Erythroblast (primary cell): ENCODE results near the gene MAMDC2.
"Not testable (repeated sequence)": the region's sequence is repeated elsewhere in the genome, so short reads cannot be mapped to it uniquely, and the experiment has no call there.

Experiments
- DNase-seq, 2 experiments: peaks; one replicate each; lab custom pipeline; 2025; lab: John Stamatoyannopoulos, UW
- GATA1 ChIP-seq: IDR thresholded peaks from 2 replicates; pipeline ENCODE4 v1.6.1; 2011; ENCODE audit warnings: low read depth, mild to moderate bottlenecking, control low read depth, low read length, moderate library complexity
- POLR2A ChIP-seq: IDR thresholded peaks from 2 replicates; pipeline ENCODE4 v1.6.1; 2011; ENCODE audit warnings: mild to moderate bottlenecking, low read length

Gene MAMDC2

GRCh38 chr9:70218767-70219166, 175.1 kb downstream of the MAMDC2 start:
- DNase-seq, result no peak
- TF ChIP-seq POLR2A (no peak), GATA1 (no peak)

DNA sequence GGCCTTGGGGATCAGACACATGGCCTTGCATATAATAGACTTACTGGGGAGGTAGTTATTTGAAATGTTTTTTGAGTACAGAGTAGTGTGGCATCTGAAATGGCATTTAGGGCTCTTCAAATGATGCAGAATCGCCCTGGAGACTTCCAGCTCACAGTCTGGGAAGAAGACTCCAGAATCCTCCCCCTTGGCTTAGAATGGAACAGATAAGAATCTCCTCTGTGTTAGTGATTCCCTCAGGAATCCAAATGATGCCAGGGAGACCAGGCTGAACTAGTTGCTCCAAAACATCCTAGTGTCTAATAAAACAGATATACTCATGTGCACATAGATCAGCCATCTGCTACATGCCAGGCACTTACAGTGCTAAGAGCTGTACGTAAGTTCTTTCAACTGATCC, 176.6 kb downstream of the MAMDC2 start:
- DNase-seq, result no peak
- no peak for TF ChIP-seq GATA1
- TF ChIP-seq POLR2A, result no peak

DNA sequence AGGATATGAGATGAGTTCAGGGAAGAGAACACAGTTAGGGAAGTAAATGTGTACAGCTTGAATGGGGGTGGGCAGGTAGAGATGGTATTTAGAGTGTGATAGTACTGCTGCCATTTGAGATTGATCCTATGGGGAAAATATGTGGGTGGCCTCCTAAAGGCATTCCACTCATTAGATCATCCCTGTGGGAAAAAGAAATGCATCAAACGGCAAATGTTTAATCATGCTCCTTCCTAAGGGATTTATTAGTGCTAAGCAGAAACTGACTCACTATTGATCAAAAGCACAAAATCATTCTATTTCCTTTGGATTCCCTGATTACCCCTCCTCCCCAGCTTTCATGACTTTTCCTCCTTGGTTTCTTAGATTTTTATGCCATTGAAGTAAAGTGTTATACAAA, 178.7 kb downstream of the MAMDC2 start:
- no peak for DNase-seq
- TF ChIP-seq GATA1 (no peak), POLR2A (no peak)

DNA sequence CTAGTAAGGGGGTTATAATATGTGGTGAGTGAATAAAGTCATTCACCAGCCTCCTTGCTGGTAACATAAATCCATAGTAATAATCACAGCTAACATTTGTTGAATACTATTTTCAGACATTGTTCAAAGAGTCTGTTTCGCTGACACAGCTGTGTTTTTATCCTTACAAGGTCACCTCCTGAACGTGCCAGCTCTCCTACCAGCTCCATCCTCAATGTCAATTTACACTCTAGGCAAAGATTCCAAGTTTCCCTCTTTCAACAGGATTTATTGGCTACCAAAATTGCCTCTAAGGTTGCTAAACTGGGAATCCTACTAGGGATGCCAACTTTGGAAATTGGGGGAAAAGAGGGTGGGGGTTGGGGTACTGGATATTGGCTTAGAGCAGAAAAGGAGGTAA, 184.5 kb downstream of the MAMDC2 start:
- TF ChIP-seq GATA1, result no peak
- no peak for DNase-seq

- no peak for DNase-seq
- TF ChIP-seq GATA1, result no peak
- no peak for TF ChIP-seq POLR2A
Measured at GRCh38 chr9:70228611-70229010, 185.0 kb downstream of the MAMDC2 start.

GRCh38 chr9:70229026-70229425, 185.4 kb downstream of the MAMDC2 start:
- no peak for TF ChIP-seq POLR2A
- TF ChIP-seq GATA1, result no peak
- DNase-seq, result no peak

GRCh38 chr9:70229579-70229978, 185.9 kb downstream of the MAMDC2 start:
- TF ChIP-seq GATA1 (no peak), POLR2A (no peak)
- DNase-seq, result peak in 1 of 2 experiments; percentile 19

GRCh38 chr9:70232476-70232875, 188.8 kb downstream of the MAMDC2 start:
- no peak for TF ChIP-seq GATA1
- no peak for TF ChIP-seq POLR2A
- DNase-seq, result no peak

DNA sequence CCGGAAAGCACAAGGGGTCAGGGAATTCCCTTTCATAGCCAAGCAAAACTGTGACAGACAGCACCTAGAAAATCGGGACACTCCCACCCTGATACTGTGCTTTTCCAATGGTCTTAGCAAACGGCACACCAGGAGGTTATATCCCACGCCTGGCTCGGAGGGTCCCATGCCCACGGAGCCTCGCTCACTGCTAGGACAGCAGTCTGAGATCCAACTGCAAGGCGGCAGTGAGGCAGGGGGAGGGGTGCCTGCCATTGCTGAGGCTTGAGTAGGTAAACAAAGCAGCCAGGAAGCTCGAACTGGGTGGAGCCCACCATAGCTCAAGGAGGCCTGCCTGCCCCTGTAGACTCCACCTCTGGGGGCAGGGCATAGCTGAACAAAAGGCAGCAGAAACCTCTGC, 190.6 kb downstream of the MAMDC2 start:
- not testable (repeated sequence) for DNase-seq

DNA sequence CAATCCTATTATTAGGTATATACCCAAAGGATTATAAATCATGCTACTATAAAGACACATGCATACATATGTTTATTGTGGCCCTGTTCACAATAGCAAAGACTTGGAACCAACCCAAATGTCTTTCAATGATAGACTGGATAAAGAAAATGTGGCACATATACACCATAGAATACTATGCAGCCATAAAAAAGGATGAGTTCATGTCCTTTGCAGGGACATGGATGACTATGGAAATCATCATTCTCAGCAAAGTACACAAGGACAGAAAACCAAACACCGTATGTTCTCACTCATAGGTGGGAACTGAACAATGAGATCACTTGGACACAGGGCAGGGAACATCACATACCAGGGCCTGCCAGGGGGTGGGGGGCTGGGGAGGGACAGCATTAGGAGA, 202.3 kb downstream of the MAMDC2 start:
- DNase-seq, result not testable (repeated sequence)

- TF ChIP-seq GATA1 (no peak), POLR2A (no peak)
Measured at GRCh38 chr9:70250221-70250620, 206.6 kb downstream of the MAMDC2 start.

GRCh38 chr9:70255486-70255885, 211.8 kb downstream of the MAMDC2 start:
- no peak for TF ChIP-seq GATA1
- no peak for DNase-seq

More at GRCh38 chr9:70250221-70250620, 206.6 kb downstream of the MAMDC2 start:
- no peak for DNase-seq

DNA sequence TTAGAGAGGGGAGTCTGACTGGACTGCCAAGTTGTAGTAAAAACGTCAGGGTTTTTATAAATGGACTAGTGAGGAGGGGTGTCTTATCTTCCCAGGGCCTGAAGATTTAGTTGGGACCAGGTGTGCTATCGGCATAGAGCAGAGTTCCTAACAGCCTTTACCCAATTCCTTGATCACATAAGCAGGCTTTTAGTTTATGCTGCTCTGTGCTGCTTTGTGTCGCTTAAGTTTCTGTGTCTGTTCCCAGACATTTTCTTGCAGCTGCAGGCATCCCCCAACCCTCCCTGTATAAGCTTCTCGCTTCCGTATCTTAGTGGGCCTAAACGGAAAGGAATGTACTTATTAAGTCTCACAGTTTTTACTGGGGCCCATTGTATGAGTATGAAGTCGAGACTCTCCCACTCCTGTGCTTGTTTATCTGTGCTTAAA, 212.5 kb downstream of the MAMDC2 start:
- DNase-seq, result no peak
- TF ChIP-seq POLR2A, result no peak
- no peak for TF ChIP-seq GATA1

- TF ChIP-seq GATA1 (no peak), POLR2A (no peak)
- no peak for DNase-seq
Measured at GRCh38 chr9:70257502-70257901, 213.9 kb downstream of the MAMDC2 start.

DNA sequence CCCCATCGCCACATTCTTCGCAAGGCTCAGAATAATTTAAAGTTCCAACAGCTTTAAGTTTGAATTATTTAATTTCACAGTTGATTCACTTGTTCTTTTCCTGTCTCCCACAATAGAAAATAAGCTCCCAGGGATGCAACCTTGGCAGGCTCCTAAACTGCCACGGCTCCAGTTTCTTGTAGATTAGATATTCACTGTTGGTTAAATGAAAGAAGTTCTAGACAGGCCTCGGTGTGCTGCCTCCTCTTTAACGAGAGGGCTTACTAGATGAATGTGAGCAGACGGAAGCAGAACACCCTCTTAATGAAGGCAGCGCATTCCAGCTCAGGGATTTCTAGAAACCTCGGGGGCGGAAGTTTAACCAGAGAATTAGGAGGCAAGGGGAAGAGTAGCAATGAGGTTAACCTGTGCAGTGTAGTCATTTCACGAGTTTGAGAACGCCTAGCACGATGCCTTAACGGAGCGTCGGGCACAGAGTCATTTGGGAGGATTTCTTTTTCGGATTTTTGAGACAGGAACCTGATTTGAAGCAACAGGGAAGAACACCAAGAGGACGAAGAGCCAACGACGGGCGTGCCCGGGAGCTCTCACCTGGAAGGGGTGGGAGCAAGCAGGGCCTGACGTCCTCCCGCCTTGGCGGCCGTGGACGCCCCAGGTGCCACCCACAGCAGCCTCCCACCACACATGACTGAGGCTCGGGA, 214.5 kb downstream of the MAMDC2 start:
- TF ChIP-seq POLR2A (no peak), GATA1 (no peak)

More for the DNA sequence above, 214.5 kb downstream of the MAMDC2 start:
- peak; percentile 63 to 66 for DNase-seq
